Left ventricle myocardium inferior (tissue), 1 donor: Measurements from ENCODE around the gene ATPAF2. TPM values are rescaled to one million over a fixed set of nuclear protein-coding genes. Genes with fewer than 3 reads are reported as not detected.

Experiments
- DNase-seq: peaks from one replicate; pipeline ENCODE4 v3.0.0-alpha.2; 2020
- H3K27ac ChIP-seq: fragments of 200-600 bp; replicated peaks from 2 replicates; pipeline ENCODE4 v1.8.0; 2021
- H3K27me3 ChIP-seq: fragments of 200-600 bp; 2 replicates; pipeline ENCODE4 v1.8.0; 2021; ENCODE audit warnings: low read depth
- H3K36me3 ChIP-seq: fragments of 200-600 bp; 2 replicates; pipeline ENCODE4 v1.8.0; 2021
- H3K4me1 ChIP-seq: fragments of 200-600 bp; 2 replicates; pipeline ENCODE4 v1.8.0; 2021
- H3K4me3 ChIP-seq: fragments of 200-600 bp; 2 replicates; pipeline ENCODE4 v1.8.0; 2021; ENCODE audit warnings: mild to moderate bottlenecking, moderate library complexity
- H3K9me3 ChIP-seq: fragments of 200-600 bp; replicated peaks from 2 replicates; pipeline ENCODE4 v1.8.0; 2021
- CTCF ChIP-seq: fragments of 200-600 bp; IDR thresholded peaks from 2 replicates; pipeline ENCODE4 v1.8.0; 2021; ENCODE audit warnings: antibody characterized with exemption, mild to moderate bottlenecking, borderline replicate concordance
- intact Hi-C: fragments of 100-400 bp; cut with micrococcal nuclease; formaldehyde crosslinking; loops from one replicate; pipeline ENCODE4 v1.11.0; 2022
- total RNA-seq: library from RNA; stranded (reverse); fragmentation: NEBNext Ultra II Directional; extraction: Animal tissue kit (Norgen Biotek cat#: 25700); gene quantifications from one replicate; pipeline ENCODE4 v1.2.1, GENCODE V29; 2021
- donor health status: DM: no; HTN: yes; CAD: no; lungs with severe emphysema.

ATPAF2 gene
- total RNA-seq, 1 donor from 2014 or later = 37.5 TPM

GRCh38 chr17:18004884-18005305, 34.1 kb downstream of the ATPAF2 start:
- TF ChIP-seq CTCF = peak; percentile 62
- Histone ChIP-seq H3K36me3 (no peaks in the 10 kb centered on the region), H3K27ac (peak overlapping the region; percentile 67), H3K27me3 (no peaks in the 10 kb centered on the region), H3K4me1 (peaks cover 33% of the 10 kb centered on the region), H3K4me3 (no peak overlapping the region), H3K9me3 (no peaks in the 10 kb centered on the region)
- DNase-seq = no peak
- intact Hi-C loops = no loop called here

- H3K27me3 ChIP-seq = no peaks in the 10 kb centered on the region
- H3K27ac ChIP-seq = no peak overlapping the region
- intact Hi-C loops = no loop called here
- no peaks in the 10 kb centered on the region for H3K36me3 ChIP-seq
- TF ChIP-seq CTCF = no peak
- H3K4me3 ChIP-seq = no peak overlapping the region
- DNase-seq = no peak
- no peaks in the 10 kb centered on the region for H3K9me3 ChIP-seq
- H3K4me1 ChIP-seq = peaks cover 30% of the 10 kb centered on the region
These were observed 34.6 kb downstream of the ATPAF2 start for GRCh38 chr17:18004345-18004744.

GRCh38 chr17:18002171-18002570, 36.8 kb downstream of the ATPAF2 start:
- no peak overlapping the region for H3K4me3 ChIP-seq
- H3K27ac ChIP-seq = no peak overlapping the region
- intact Hi-C loops = no loop called here
- no peaks in the 10 kb centered on the region for H3K9me3 ChIP-seq
- H3K27me3 ChIP-seq = no peaks in the 10 kb centered on the region
- no peak for TF ChIP-seq CTCF
- DNase-seq = no peak
- no peaks in the 10 kb centered on the region for H3K36me3 ChIP-seq
- H3K4me1 ChIP-seq = peaks cover 25% of the 10 kb centered on the region

GRCh38 chr17:18000030-18000408, 38.9 kb downstream of the ATPAF2 start:
- H3K4me1 ChIP-seq = peaks cover 17% of the 10 kb centered on the region
- H3K4me3 ChIP-seq = no peak overlapping the region
- H3K27ac ChIP-seq = no peak overlapping the region
- no peaks in the 10 kb centered on the region for H3K9me3 ChIP-seq
- H3K27me3 ChIP-seq = no peaks in the 10 kb centered on the region
- no peaks in the 10 kb centered on the region for H3K36me3 ChIP-seq
- TF ChIP-seq CTCF = no peak
- no peak for DNase-seq
- intact Hi-C loops = no loop called here

- TF ChIP-seq CTCF = no peak
- Histone ChIP-seq H3K27me3 (no peaks in the 10 kb centered on the region), H3K27ac (no peak overlapping the region), H3K4me1 (peaks cover 17% of the 10 kb centered on the region), H3K4me3 (no peak overlapping the region), H3K9me3 (no peaks in the 10 kb centered on the region), H3K36me3 (no peaks in the 10 kb centered on the region)
- intact Hi-C loops = no loop called here
- DNase-seq = no peak
These were observed 39.5 kb downstream of the ATPAF2 start for GRCh38 chr17:17999364-18000029.
